KMS-11 (cell line): ENCODE data around the gene CGB3.

Experiments
- H2AFZ ChIP-seq: fragments of 200-600 bp; sonication (generic); 2 replicates; pipeline ENCODE4 v1.6.1; 2016; ENCODE audit warnings: antibody characterized with exemption, mixed run types, low read depth
- H3K27ac ChIP-seq: fragments of 200-600 bp; sonication (generic); 2 replicates; pipeline ENCODE4 v1.6.1; 2016; ENCODE audit warnings: mild to moderate bottlenecking, mixed run types
- H3K27me3 ChIP-seq: fragments of 200-600 bp; sonication (generic); 2 replicates; pipeline ENCODE4 v1.6.1; 2017; ENCODE audit warnings: mild to moderate bottlenecking, low read depth, mixed run types, moderate library complexity; ENCODE audit not compliant: insufficient read depth
- H3K36me3 ChIP-seq: fragments of 200-600 bp; sonication (generic); 2 replicates; pipeline ENCODE4 v1.6.1; 2017; ENCODE audit warnings: mild to moderate bottlenecking, mixed run types; ENCODE audit not compliant: insufficient read depth
- H3K4me1 ChIP-seq: fragments of 200-600 bp; sonication (generic); 2 replicates; pipeline ENCODE4 v1.6.1; 2016; ENCODE audit warnings: mild to moderate bottlenecking, low read depth, mixed run types; ENCODE audit not compliant: poor library complexity, severe bottlenecking
- H3K4me2 ChIP-seq: fragments of 200-600 bp; sonication (generic); 2 replicates; pipeline ENCODE4 v1.7.0; 2016; ENCODE audit warnings: mild to moderate bottlenecking, mixed run types
- H3K4me3 ChIP-seq: fragments of 200-600 bp; sonication (generic); IDR thresholded peaks from 2 replicates; pipeline ENCODE4 v1.6.1; 2017; ENCODE audit warnings: low read depth, low read length, mixed read lengths; ENCODE audit not compliant: insufficient read depth
- H3K79me2 ChIP-seq: fragments of 200-600 bp; sonication (generic); 2 replicates; pipeline ENCODE4 v1.6.1; 2016; ENCODE audit warnings: low read depth, mixed run types; ENCODE audit not compliant: insufficient read depth
- H3K9ac ChIP-seq: fragments of 200-600 bp; sonication (generic); 2 replicates; pipeline ENCODE4 v1.6.1; 2016; ENCODE audit warnings: mild to moderate bottlenecking, mixed run types
- H4K20me1 ChIP-seq: fragments of 200-600 bp; sonication (generic); 2 replicates; pipeline ENCODE4 v1.6.1; 2016; ENCODE audit warnings: mild to moderate bottlenecking, mixed run types; ENCODE audit not compliant: insufficient read depth
- CTCF ChIP-seq: fragments of 200-600 bp; sonication (generic); conservative IDR thresholded peaks from 2 replicates; pipeline ENCODE4 v1.6.1; 2017; ENCODE audit warnings: low read depth, mild to moderate bottlenecking, antibody characterized with exemption, low read length, moderate library complexity, mixed read lengths

CGB3 gene

DNA sequence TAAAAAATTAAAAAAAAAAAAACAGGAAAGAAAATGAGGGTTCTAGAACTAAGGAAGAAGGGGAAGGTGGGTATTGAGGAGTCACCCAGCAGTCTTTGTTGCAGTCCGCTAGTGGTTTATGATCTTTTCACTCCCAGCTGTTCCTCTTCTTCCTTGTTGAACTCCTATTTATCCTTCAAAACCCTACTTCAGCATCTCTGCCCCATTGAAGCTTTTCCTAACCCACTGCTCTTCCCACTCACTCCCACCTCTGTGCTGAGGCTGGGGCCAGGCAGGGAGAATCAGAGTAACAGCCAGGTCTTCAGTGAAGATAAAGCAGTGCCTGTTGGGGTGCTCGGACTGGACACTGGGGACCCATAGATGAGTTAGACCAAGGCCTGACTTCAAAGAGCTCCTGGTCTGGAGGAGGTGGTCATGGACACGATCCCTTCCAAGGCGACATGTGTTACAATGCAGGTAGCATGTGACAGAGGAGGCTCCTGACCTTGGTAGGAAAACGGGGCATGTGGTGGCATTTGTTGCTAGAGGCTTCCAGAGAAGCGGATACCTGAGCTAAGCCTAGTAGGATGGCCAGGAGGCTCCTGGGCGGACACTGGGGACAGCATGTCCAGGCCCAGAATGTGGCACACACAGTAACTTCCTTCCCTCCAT is 19.0 kb downstream of the CGB3 start:
- H3K4me1 ChIP-seq, result no peaks in the 10 kb centered on the region
- TF ChIP-seq CTCF, result no peak
- H3K4me3 ChIP-seq, result no peak overlapping the region
- no peak overlapping the region for H3K4me2 ChIP-seq
- no peak overlapping the region for H3K9ac ChIP-seq
- no peaks in the 10 kb centered on the region for H3K27me3 ChIP-seq
- no peaks in the 10 kb centered on the region for H3K79me2 ChIP-seq
- H2AFZ ChIP-seq, result no peak overlapping the region
- H3K36me3 ChIP-seq, result peaks cover 7% of the 10 kb centered on the region; the same call in 1 of the 2 replicates
- H4K20me1 ChIP-seq, result no peaks in the 10 kb centered on the region
- no peak overlapping the region for H3K27ac ChIP-seq

DNA sequence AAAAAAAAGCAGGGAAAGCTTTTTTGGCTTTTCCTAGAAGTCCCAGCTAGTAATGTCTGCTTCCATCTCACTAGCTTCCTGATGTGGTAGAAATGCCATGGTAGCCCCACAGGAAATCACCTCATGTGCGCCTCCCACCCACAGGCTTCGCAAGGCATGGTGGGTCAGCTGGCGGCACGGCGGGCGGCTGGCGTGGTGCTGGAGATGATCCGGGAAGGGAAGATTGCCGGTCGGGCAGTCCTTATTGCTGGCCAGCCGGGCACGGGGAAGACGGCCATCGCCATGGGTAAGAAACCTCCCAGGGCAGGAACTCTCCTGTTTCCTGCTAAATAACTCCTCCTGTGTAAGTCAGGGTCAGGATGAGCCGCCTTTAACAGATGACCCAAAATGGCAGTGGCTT is 20.0 kb downstream of the CGB3 start:
- no peak overlapping the region for H3K4me3 ChIP-seq
- no peaks in the 10 kb centered on the region for H3K27me3 ChIP-seq
- no peak overlapping the region for H3K4me2 ChIP-seq
- H3K27ac ChIP-seq, result no peak overlapping the region
- 0 out of 2 replicates have a peak, but pooled peaks cover 4% of the 10 kb centered on the region for H3K79me2 ChIP-seq
- H2AFZ ChIP-seq, result no peak overlapping the region
- peaks cover 7% of the 10 kb centered on the region; the same call in 1 of the 2 replicates for H3K36me3 ChIP-seq
- H4K20me1 ChIP-seq, result no peaks in the 10 kb centered on the region
- no peak for TF ChIP-seq CTCF
- H3K4me1 ChIP-seq, result no peaks in the 10 kb centered on the region
- no peak overlapping the region for H3K9ac ChIP-seq

GRCh38 chr19:48999481-49000325 is 24.4 kb downstream of the CGB3 start:
- Histone ChIP-seq H3K4me1 (peaks cover 23% of the 10 kb centered on the region), H3K79me2 (peaks cover 43% of the 10 kb centered on the region), H3K4me2 (no peak overlapping the region), H4K20me1 (no peaks in the 10 kb centered on the region), H3K4me3 (no peak overlapping the region), H3K9ac (no peak overlapping the region), H3K27me3 (no peaks in the 10 kb centered on the region), H3K27ac (no peak overlapping the region), H2AFZ (no peak overlapping the region), H3K36me3 (no peaks in the 10 kb centered on the region)
- peak; percentile 52 for TF ChIP-seq CTCF

- no peak overlapping the region for H3K27ac ChIP-seq
- TF ChIP-seq CTCF, result peak; percentile 76
- no peak overlapping the region for H3K4me3 ChIP-seq
- no peak overlapping the region for H3K4me2 ChIP-seq
- H3K27me3 ChIP-seq, result no peaks in the 10 kb centered on the region
- H3K79me2 ChIP-seq, result peaks cover 53% of the 10 kb centered on the region
- H3K9ac ChIP-seq, result no peak overlapping the region
- H3K36me3 ChIP-seq, result no peaks in the 10 kb centered on the region
- H4K20me1 ChIP-seq, result no peaks in the 10 kb centered on the region
- no peak overlapping the region for H2AFZ ChIP-seq
- peaks cover 26% of the 10 kb centered on the region for H3K4me1 ChIP-seq
These were observed 26.2 kb downstream of the CGB3 start for GRCh38 chr19:48997972-48998371.
